Femur (tissue), 1 donor: ENCODE data around the gene GPHB5.
"Not testable (repeated sequence)": the region's sequence is repeated elsewhere in the genome, so short reads cannot be mapped to it uniquely, and the experiment has no call there.

ENCODE experiments used
- DNase-seq: peaks from one replicate; pipeline ENCODE4 v3.0.0-alpha.2; 2017

Gene GPHB5

DNA sequence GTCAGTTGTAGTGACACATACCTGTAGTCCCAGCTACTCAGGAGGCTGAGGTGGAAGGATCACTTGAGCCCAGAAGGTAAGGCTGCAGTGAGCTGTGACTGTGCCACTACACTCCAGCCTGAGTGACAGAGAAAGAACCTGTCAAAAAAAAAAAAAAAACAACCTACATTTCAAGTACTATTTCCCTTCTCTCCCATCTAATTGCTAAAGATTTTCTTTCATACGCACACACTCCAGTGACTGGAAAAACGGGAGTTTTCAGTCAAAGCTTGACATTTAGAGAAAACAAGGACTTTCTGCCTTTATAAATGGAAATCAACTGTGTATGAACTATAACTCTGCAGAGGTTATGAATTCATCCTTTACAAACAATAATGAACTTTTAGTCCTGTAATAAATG, 25.9 kb downstream of the GPHB5 start:
- DNase-seq: no peak

DNA sequence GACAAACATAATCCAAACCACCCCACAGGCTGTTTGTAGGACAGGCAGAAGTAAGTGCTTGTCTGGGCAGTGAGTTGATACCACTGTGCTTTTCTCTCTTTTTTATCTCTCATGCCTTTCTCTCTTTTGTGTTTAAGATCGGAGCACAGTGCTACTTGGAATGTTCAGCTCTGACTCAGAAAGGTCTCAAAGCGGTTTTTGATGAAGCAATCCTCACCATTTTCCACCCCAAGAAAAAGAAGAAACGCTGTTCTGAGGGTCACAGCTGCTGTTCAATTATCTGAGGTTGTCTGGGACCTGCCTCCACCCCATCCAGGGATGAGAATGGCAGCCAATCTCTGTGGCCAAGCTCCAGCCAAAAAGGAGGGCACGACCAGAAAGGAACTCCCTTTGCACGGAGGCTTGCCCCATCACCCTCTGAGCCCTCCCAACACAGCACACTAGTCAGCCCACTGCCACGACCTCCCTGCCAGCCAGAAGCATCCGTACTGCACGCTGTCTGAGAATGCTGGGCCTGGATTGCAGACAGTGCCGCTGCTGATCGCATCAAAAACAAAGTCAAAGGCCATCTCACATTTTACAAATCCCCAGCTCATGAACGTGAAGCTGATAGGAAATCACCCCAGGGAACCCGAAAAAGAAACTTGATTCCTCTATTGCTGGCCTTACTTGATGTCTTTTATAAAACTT, 27.8 kb downstream of the GPHB5 start:
- DNase-seq: no peak

DNA sequence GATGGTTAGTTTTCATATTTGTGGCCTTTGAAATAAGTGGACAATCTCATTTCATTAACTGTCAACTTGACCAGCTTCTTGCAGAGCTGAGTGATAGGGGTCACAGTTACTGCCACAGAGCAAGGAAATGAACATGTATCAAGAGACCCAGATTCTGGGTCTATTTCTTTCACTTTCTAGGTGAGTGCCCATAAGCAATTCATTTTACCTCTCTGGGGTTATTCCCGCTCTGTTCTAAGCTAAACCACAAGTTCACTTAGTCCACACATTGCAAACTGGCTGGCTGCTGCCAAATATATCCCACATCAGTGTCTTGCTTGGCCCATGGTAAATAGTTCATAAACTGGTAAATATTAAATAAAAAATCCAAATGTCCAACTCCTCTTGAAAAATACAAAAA, 29.9 kb downstream of the GPHB5 start:
- no peak for DNase-seq

DNA sequence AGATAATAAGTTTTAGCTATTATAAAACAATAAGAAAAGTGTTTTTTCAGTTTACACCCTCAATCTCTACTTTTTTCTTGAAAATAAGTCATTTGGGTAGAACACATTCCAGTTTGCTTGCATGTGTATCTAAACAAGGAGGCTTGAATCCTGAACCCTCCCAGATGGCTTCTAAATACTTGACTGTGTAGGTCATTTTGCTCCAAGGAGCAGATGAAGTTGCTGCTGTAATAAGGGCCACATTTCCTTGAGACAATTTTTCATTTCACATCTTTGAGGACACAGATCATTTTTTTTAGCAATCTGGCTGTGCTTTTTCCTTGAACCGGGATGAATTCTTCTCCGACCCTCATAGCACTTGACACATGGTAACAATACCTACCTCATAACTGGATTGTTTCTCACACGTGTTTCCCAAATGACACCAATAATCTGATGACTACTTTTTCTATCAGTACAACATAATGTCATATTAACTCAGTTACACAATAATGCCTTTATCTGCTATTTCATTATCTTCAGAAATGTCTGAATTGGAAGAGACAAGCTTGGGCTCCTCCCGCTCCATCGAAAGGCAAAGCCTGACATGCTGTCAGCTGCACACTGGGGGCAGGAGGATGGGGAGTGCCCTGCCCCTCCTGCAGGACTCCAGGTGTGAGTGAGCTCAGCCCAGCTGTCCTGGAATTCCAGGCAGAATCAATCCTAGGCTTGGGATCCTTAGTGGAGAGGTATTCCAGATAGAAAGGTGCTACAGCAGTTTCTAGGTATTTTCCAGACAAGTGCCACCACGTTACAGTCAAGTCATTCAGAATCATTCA, 30.9 kb downstream of the GPHB5 start:
- DNase-seq: no peak

DNA sequence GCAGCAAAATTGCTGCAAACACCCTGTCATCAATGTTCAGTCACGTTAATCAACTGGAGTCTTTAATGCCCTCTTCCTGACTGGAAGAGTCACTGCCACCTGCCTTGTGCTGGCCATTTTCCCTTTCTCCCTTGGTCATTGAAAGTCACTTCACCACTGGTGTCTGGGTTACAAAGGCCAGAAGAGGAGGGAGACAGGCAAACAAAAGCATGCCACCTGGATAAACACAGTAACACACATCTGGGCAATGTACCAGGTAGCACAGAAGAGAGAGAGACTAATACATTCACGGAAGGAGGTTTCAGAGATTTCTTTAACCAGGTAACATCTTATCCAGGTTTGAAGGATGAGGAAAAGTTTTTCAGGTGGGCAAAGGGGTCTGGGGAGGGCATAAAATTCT, 32.7 kb downstream of the GPHB5 start:
- no peak for DNase-seq

DNA sequence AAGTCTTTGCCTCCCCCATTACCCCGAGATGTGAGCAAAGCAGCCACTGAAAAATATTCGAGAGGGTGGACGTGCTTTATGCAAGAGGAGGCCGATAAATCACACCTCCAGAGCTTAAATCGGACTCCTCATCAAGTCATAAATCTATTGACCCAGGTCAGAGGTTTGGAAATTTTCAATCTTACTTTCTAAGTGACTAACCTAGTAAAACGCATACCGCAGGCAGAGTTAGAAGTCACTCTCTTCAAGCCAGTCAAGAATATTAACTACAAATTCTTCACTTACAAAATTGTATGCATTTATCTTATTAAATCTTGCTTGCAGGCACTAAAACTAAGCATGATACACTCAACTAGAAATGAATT, 34.9 kb downstream of the GPHB5 start:
- no peak for DNase-seq

DNA sequence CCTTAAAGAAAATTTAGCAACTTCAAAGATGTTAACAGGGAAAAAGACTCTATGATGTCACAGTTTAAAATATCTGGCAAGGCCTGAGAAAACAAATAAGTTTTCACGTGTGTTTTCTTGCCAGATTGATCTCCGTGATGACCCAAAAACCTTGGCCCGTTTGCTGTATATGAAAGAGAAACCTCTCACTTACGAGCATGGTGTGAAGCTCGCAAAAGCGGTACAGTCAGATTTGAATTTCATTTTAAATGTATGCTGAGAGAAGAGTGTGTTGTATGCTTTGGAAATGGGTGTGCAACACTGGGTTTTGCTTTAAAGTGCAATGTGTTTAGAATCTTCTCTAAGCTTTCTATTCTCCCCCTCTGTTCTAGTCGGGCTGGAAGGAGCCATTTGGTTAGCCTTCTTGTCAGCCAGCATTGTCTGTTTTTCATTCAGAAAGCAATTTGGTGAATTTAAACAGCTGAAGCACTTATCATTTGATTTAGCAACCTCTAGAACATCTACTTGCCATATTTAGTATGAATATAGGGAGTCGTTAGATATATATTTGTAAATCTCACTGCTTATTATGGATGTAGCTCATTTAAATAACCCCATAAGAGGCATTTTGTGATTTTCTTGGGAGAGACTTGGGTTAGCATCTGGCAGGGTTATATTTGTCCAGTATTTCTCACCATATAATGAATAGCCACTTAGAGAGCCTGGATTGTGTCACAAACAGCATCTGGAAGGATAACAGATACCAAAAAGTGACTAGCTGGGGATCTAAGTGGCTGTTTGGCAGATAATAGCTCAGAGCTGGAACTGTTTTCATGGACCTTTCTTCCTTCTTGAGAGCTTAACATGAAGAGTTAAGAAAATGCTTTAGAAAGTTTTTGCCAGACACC, 35.5 kb downstream of the GPHB5 start:
- no peak for DNase-seq

DNA sequence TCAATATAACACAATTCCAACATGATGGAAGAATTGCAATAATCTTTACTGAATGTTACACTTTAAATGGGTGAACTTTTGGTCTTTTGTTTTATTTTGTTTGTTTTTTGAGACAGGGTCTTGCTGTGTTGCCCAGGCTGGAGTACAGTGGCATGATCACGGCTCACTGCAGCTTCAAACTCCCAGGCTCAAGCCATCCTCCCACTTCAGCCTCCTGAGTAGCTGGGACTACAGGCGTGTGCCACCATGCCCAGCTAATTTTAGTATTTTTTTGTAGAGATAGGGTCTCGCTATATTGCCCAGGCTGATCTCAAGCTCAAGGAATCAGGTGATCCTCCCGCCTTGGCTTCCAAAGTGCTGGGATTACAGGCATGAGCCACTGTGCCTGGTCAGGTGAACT, 38.8 kb downstream of the GPHB5 start:
- DNase-seq: not testable (repeated sequence)

DNA sequence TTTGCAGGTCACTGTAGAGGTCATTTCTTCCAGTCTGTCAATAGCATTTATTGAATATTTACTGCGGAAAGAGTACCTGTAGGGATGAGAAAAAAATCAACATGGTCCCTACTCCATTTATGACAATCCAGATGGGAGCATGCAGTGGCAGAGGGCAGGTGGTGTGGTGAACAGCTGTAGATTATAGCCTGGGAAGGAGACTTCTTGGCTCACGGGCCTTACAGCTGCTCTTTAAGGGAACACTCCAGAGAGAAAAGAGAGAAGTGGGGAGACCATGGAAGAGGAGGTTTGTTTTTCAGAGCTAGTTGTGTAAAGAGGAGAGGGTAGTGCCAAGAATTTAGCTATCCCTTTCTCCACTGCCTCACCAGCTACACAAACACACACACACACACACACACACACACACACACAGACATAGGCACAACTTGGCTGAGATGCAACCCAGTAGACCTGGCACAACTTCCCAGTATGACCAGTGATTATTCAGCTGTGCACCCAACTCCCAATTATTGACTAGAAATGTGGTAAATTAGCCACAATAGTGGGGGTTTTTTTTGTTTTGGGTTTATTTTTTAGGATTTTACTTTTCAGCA, 41.0 kb downstream of the GPHB5 start:
- DNase-seq: no peak

DNA sequence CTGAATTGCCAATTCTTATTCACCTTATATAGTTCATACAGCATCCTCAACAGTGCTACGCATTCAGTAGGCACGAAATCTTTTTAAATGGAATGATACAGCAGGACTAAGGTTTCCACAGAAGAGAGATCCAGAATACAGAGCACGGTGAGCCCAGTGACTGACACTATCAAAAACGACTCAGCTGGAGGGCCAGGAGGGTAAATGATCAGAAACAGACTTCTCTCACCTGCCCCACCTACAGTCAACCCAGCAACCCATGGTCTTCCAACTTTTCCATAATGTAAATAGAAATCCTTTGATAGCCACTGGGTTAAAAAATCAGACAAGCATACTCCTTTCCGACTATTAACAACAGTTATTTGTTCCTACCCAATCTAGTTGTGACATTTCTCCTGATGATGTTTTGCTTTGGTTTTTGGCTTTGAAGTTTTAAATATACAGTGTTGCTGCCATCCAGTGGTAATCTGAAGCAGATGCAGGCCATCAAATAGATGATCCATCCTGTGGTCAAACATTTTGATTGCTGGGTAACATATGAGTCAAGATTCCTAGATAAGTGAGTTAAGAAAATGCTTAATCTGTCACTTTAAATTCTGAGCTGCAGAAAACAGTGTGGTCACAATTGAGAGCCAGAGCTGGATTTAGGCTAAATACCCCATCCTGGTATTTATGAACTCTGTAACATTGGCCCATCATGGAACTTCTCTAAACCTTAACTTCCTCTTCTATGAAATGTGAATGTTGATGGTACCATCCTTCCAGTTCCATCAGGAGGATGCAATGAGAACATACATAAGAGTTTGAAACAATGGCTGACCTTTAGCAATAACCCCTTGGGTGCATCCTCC, 42.0 kb downstream of the GPHB5 start:
- DNase-seq: no peak

DNA sequence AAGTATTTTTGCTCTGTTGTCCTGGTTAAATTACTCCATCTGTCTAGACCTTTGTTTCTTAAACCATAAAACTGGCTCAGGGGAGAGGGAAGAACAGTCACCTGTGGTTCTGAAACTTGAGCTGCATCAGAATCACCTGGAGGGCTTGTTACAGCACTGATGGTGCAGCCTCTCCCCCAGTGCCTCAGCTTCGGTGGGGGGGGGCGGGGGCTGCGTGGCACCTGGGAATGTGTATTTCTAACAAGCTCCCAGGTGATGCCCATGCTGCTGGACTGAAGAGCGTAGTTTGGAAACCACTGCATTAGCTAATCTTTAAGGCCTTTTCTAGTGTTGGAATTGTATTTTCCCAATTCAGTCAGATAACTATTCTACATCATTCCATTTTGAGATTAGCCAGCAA, 42.7 kb downstream of the GPHB5 start:
- DNase-seq: no peak

DNA sequence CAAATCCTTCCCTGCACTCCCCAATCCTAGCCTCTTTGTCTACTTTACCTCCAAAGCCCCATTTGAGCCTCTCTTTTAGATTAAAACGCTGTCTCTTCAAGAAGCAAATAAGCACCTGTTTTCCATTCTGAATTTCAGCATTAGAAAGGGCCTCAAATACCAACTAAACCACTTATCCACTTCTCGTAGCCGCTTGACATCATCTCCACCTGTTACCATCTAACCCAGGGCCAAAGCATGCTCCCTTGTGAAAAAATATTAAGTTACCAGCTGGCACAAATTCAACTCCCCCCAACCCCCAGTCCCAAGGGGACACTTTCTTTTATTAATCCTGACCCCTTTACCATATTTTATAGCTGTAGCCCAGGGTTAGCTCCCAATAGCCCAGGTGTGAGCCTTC, 43.1 kb downstream of the GPHB5 start:
- DNase-seq: no peak

DNA sequence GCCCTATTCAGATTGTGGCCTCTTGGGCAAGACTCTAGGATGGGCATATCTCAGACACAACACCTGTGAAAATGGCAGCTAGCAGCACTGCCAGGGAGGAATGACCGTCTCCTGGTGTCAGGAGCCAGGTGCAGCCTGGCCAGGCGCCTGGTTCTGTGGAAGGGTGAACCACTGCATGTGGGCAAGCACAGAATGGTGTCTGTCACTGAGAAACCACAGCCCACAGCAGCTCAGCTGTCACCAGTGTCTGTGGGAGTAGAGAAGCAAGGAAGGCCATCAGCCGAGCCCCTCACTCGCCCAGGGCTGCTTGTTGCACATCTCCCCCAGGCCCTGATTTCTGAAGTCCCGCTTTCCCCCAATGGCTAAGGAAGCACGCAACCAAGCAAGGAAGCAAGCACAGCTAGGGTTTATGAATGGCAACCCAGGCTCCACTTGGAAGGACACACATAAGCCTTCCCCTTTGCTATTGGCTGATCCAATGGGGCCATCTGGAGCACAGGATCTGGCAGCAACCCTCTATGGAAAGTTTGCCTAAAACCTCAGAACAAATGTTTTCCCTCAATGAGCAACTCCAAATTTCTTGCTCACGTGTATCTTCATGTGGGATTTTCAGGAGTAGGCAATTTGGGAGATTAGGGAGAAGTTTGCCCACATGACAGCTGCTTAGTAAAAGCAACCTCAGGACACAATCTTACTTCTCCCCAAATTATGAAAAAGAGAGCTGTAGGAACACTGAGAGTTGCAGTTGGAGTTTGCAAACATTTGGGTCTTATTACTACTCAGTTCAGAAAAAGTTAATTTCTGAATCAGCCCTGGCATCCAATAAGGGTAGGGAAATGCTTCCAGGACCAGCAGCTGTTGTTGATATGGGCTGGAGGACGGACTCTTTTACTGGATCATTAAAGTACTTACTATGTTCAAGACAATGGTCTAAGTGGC, 44.7 kb downstream of the GPHB5 start:
- peak; percentile 45 for DNase-seq

DNA sequence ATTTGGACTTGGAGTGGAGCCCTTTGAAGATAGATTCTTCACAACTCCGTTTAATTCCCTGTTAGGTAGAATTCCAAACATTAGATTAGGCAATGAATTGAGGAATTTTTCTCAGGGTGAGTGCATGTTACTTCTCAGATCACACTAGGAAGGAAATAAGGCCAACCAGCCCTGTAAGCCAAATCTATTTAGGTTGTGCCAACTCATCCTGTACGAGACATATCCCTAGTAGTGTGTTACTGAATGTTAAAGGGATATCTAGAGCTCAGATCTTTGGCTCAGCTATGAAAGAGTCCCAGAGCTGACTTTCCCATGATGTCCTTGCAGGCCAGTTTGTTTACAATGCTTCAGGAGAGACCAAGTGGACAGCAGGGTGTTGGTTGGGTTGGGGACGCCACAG, 45.6 kb downstream of the GPHB5 start:
- no peak for DNase-seq

DNA sequence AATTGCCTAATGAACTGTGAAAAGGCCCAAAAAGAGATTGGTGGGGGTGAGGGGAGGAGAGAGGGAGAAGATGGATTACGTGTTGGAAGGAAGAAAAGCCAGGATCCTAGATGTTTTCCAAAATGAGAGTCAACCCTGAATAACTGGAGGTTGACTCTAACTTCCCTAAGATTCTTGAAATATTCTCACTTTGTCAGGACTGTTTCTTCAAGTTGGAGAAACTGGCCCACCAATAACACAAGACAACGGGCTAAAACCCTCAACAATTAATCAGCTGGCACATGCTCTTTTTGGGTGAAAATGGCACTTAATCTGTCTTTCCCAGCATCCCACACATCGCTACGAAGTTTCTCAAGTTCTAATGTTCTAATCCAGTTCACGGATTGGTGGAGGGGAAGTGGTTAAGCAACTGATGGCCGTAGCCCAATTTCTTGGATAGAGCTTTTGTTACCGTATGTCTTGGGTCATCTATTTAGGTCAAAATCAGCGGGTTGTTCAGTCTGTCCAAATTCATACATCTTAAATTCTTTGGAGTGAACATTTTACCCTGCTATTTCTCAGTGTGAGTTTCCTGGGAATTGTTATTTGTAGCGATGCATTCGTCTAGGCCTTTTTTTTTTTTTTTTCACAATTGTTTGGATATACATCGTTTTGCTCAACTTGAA, 49.0 kb downstream of the GPHB5 start:
- no peak for DNase-seq

DNA sequence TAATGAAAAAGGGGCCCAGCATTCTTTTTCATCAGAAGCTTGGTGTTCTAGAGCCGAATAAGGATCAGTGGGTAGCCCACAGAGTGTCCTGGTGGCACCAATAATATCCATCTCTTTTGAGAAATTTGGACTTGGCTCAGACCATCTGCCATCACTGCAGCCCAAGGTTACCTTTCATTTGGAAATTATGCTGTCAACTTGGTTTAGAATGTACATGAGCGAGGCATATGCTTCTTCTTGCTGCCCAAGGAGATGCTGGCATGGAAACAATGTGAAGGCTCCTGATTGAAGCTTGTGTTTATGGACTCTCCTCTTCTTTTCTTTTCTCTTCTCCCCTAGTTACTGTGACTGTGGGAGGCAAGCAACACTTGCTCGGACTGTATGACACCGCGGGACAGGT, 50.0 kb downstream of the GPHB5 start:
- DNase-seq: no peak

DNA sequence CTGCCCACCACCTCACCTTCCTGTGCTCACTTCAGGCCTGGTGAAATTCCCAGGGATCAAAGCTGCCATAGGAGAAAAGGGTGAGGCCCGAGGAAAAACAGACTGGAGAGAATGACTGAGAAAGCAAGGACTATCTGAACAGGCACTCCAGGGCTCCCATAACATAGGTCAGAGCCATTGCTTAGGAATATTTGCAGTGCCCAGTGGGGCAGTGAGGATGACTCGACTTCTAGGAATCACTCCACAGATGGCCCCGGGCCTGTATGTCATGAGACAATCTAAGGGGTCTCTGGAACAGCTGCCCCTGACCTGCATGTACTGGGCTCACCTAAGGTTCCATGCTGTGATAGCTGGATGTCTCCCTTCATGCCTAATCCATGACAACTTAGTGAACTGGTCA, 51.6 kb downstream of the GPHB5 start:
- DNase-seq: no peak

DNA sequence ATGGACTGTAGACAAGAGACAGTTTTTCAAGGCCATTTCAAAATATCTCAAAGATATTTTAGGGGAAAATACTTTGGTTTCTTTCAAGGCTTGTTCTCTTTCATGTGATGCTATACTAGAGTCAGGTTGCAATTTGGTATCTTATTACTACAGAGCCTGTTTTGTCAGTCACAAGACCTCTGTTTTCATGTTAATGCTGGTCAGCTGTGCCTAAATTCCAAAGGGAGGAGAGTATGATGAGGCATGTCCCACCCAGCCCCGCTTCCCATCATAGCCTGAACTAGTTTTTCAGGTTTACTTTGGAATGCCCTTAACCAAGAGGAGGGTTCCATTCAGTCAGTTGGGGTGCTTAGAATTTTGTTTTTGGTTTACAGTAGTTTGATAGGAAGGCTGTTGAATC, 52.6 kb downstream of the GPHB5 start:
- no peak for DNase-seq
